Measurements from ENCODE around the gene EED.
A peak's percentile ranks its signal among the peaks of the same experiment; 100 is the strongest.

EED gene

GRCh38 chr11:86241956-86242535 is 2.5 kb upstream of the EED start:
- DNase-seq (ENCODE audit: low read depth), result no peak
- H3K4me3 ChIP-seq (ENCODE audit: low read length), result no peak overlapping the region
- TF ChIP-seq CTCF (conservative IDR thresholded peaks at IDR 0.05; ENCODE audit: low read length), result no peak

- TF ChIP-seq CTCF (conservative IDR thresholded peaks at IDR 0.05; ENCODE audit: low read length), result no peak
- no peak for DNase-seq (ENCODE audit: low read depth)
- H3K4me3 ChIP-seq (ENCODE audit: low read length), result no peak overlapping the region
Observed at GRCh38 chr11:86243396-86243795, 1.2 kb upstream of the EED start.

DNA sequence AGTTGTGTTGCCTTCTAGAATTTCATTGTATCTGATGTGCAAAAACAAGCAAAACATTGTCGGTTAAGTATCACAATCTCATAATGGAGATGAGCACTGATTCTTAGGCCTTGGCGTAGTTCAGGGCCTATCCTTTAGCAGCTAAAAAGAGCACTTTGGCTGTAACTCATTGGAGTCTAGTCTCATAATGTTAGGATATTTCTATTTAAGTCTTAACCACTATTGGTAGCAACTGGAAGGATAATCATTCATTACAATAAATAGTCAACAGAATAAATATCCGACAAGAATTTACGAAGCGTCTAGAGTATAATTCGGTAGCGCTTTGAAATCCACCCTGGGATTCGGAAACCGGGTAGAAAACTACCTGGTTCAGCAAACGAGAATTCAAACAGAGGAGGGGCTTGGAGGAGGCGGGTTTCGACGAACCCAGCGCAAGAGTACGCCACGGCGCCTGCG is 461 bp upstream of the EED start:
- peak overlapping the region; percentile 98 for H3K4me3 ChIP-seq (ENCODE audit: low read length)
- DNase-seq (ENCODE audit: low read depth), result peak; percentile 81
- no peak for TF ChIP-seq CTCF (conservative IDR thresholded peaks at IDR 0.05; ENCODE audit: low read length)

GRCh38 chr11:86245369-86246292 is 1.1 kb downstream of the EED start:
- no peak for TF ChIP-seq CTCF (conservative IDR thresholded peaks at IDR 0.05; ENCODE audit: low read length)
- DNase-seq (ENCODE audit: low read depth), result no peak
- H3K4me3 ChIP-seq (ENCODE audit: low read length), result peak overlapping the region; percentile 98

- peak overlapping the region; percentile 98 for H3K4me3 ChIP-seq (ENCODE audit: low read length)
- no peak for DNase-seq (ENCODE audit: low read depth)
- no peak for TF ChIP-seq CTCF (conservative IDR thresholded peaks at IDR 0.05; ENCODE audit: low read length)
Observed at GRCh38 chr11:86246293-86246675, 1.7 kb downstream of the EED start.

DNA sequence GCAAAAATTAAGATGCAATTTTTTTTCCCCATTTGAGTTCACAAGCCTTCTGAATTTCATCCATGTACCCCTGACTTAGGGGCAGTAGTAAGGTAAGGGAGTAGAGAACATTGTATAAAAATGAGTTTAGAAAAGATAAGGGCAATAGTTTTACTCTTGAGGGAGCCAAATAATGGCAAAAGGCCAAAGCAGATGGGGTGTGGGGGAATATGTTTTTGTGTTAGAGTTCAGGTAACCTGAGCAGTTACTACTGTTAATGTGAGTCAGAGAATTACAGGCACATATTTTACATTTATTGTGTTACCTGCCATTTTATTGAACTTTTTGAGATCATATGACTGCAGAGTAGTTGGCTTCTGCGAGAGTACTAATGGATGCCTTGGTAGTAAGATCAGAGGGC is 3.1 kb downstream of the EED start:
- no peak for TF ChIP-seq CTCF (conservative IDR thresholded peaks at IDR 0.05; ENCODE audit: low read length)
- DNase-seq (ENCODE audit: low read depth), result no peak
- no peak overlapping the region for H3K4me3 ChIP-seq (ENCODE audit: low read length)

DNA sequence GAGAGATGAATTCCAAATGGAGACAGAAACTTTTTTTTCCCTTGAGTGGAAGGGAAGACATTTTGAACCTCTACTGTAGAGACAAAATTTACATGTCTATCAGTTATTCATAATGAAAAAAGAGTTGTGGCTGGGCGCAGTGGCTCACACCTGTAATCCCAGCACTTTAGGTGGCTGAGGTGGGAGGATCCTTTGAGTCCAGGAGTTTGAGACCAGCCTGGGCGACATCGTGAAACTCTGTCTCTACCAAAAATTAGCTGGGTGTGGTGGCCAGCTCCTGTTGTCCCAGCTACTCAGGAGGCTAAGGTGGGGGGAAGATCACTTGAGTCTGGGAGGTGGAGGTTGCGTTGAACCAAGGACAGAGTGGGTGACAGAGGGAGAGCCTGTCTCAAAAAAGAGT is 4.1 kb downstream of the EED start:
- H3K4me3 ChIP-seq (ENCODE audit: low read length), result no peak overlapping the region

More for the DNA sequence above, 4.1 kb downstream of the EED start:
- TF ChIP-seq CTCF (conservative IDR thresholded peaks at IDR 0.05; ENCODE audit: low read length), result no peak
- no peak for DNase-seq (ENCODE audit: low read depth)
